Vagina (tissue), 2 donors: Measurements from ENCODE around the gene SUGCT.

Experiments used
- CTCF ChIP-seq, 3 experiments: fragments of 450-650 bp in 2 of 3; fragments of 200-600 bp in 1 of 3; sonication (generic) in 1 of 3; IDR thresholded peaks; one replicate each; pipeline ENCODE4 v1.5.1; 2017 to 2019; ENCODE audit warnings: antibody characterized with exemption in 3 of 3, mild to moderate bottlenecking in 2 of 3, moderate library complexity in 2 of 3
- POLR2A ChIP-seq, 2 donors: fragments of 450-650 bp; IDR thresholded peaks; one replicate each; pipeline ENCODE4 v1.6.1; 2017; ENCODE audit warnings: antibody characterized with exemption in 2 of 2, mild to moderate bottlenecking in 2 of 2, moderate library complexity in 2 of 2

- TF ChIP-seq CTCF (IDR thresholded peaks at IDR 0.05) (no peak), POLR2A (IDR thresholded peaks at IDR 0.05) (no peak)
These were observed 738.4 kb downstream of the SUGCT start for GRCh38 chr7:40873248-40873647.
